ELF-1 (cell line): Measurements from ENCODE around the gene TMEM161A.
"Not testable (repeated sequence)": the region's sequence is repeated elsewhere in the genome, so short reads cannot be mapped to it uniquely, and the experiment has no call there.

Source experiments
- DNase-seq: peaks from one replicate; pipeline ENCODE4 v3.0.0-alpha.2; 2016; ENCODE audit warnings: low read depth, low spot score

The TMEM161A gene

GRCh38 chr19:19138109-19138981 is at the start of gene TMEM161A:
Gene TMEM161A (minus strand): TSS chr19:19138478. CDS start chr19:19138428, 50 bp downstream.
- peak; percentile 98 for DNase-seq

GRCh38 chr19:19186742-19187141 is 48.5 kb upstream of the TMEM161A start:
- no peak for DNase-seq

DNA sequence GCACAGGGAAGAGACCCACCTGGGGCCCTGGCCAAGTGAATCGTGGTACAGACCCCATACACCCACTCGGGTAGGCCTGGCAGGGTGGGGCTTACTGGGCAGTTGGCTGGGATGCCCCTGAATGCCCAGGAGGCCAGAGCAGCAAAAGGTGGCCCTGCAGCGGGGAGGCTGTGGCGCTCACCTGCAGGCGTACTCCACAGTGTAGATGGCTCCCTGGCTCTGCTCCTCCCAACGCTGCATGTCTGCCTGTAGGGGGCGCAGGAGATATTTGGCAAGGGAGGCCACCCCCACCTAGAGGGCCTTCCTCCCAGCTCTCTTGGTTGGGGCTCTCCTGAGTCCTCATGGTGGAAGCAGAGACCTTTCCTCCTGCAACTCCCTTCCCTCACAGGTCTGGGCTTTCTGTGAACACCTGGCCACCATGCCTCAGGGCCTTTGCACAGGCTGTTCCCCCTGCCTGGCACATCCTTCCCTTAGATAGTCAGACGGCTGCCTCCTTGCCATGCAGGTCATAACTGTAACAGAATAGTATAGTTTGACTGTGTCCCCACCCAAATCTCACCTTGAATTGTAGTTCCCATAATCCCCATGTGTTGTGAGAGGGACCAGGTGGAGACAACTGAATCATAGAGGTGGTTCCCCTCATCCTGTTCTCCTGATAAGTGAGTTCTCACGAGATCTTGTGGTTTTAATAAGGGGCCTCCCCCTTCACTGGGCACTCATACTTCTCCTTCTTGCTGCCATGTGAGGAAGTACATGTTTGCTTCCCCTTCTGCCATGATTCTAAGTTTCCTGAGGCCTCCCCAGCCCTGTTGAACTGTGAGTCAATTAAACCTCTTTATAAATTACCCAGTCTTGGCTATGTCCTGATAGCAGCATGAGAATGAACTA is 47.8 kb upstream of the TMEM161A start:
- peak; percentile 86 for DNase-seq

DNA sequence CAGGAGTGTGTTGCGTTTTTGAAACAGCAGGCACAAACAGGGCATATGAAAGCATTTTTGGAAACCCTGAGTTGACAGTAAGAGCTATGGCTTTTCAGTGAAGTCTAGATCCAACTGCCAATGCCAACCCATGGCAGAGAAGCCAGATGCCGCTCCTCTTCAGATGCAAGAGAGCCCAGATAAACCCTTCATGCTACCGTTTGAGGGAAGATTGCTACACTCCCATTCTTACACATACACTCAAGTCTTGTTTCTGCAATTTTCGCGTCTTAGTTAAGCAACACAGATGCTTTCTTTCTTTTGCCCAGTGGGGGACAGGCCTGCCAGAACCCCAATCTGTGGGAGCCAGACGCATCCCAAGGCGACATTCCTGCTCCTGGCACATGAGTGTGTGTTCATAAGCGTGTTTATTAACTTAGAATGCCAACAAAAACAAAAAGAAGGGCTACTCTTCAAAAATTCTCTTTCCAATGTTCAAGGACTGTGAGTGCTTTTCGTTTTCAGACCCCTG is 43.3 kb upstream of the TMEM161A start:
- DNase-seq, result no peak

- no peak for DNase-seq
These were observed 41.5 kb upstream of the TMEM161A start for GRCh38 chr19:19179548-19180441.

GRCh38 chr19:19176950-19177349 is 38.7 kb upstream of the TMEM161A start:
- no peak for DNase-seq

- not testable (repeated sequence) for DNase-seq
These were observed 35.0 kb upstream of the TMEM161A start for GRCh38 chr19:19173243-19173642.

GRCh38 chr19:19171821-19172532 is 33.7 kb upstream of the TMEM161A start:
- DNase-seq, result no peak

DNA sequence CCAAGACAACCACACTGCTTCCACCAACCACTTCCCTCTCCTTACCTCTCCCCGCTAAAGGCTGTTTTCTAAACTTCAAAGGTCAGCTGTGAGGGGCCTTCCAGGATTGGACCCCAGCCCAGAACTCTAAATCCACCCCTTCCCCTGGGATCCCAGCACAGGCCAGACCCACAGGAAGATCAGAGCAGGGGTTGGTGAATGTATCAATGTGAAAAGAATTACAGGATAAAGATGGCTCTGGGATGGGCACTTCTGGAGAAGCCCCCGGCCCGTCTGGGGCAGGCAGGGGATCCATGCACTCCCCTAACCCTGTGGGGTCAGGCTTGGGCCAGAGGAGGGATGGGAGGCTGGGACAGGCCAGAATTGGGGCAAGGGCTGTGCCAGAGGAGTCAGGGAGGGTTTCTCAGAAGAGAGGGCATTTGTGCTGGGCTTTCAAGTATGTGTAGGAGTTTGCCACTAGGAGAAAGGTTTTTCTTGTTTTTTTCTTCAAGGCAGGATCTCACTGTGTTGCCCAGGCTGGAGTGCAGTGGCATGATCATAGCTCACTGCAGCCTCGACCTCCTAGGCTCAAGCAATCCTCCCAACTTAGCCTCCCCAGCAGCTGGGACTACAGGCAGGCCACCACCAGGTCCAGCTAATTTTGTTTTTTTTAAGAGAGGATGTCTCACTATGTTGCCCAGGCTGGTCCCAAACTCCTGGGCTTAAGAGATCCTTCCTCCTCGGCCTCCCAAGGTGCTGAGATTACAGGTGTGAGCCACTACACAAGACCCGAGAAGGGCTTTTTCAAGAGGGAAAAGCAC is 32.8 kb upstream of the TMEM161A start:
- DNase-seq, result no peak

DNA sequence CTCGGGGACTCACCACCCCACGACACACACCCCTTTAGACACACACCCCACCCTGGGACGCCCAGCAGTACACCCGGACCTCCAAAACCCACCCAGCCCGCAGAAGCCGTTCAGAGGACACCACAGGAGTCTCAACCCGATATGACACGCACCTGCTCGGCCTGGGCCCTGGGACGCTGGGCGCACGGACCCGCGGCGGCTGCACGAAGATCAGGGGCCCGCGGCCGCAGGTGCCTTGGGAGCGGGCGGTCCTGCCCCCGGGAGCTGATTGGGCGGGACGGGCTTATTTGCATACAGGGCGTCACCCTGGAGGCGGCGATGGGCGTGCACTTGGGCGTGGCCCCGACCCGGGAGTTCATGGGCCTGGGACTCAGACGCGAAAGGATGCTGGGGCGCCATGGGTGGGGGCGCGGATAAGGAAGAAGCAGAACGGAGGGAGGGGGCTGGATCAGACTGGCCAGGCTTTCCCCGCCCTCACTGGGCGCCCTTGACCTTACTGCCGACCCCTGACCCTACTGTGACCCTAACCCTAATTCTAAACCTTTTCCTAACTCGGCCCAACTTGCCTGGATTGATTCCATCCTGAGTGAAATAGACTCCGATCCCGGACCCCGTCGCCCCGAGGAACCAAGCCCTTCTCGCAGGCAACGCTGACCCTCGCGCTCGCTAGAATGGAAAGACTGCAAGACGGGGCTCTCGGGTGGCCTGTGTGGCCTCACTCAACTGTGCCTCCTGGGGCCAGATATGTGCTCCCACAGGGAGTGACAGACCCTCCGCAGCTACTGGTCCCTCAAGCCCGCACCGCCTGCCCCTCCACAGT is 32.0 kb upstream of the TMEM161A start, which contains the start of gene MEF2B:
Gene MEF2B, minus strand, starts transcription at position 211 of the 820 bp plus-strand sequence. CDS start 19,528 bp downstream, outside the sequence.
- DNase-seq, result peak; percentile 86

- no peak for DNase-seq
These were observed 31.2 kb upstream of the TMEM161A start for GRCh38 chr19:19169236-19170052.

GRCh38 chr19:19167612-19168011 is 29.3 kb upstream of the TMEM161A start:
- no peak for DNase-seq

DNA sequence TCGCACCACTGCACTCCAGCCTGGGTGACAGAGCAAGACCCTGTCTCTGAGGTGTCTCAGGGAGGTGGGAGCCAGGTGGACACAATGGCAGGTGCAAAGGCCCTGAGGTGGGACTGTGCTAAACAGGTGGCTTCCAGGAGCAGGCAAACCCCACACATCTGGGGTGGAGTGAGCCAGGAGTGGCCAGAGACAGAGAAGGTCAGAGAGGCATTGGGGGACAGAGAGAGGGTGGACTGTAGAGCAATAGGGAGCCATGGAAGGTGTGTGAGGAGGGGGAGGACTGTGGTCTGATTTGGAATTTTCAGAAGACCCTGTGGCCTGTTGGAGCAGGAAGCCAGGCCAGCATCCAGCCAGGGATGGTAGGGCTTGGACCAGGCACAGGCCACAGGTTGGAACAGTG is 27.1 kb upstream of the TMEM161A start:
- DNase-seq, result no peak

DNA sequence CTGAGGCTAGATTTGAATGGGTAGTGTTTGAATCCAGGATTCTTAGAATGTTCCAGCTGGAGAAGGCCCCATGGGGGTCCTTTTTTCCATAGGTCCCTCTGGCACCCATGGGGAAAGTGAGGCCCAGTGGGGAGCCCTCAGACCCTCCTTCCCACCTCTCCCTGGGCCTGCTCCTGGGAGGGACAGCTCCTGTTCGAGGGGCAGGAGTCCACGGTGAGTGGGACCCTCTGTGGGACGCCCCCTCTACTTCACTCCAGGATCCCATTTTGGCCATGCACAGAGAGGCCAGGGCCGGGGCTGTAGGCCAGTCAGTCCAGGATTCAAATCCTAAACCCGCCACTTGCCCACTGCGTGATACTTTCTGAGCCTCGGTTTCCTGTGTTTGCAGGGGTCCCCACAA is 24.2 kb upstream of the TMEM161A start:
- no peak for DNase-seq

DNA sequence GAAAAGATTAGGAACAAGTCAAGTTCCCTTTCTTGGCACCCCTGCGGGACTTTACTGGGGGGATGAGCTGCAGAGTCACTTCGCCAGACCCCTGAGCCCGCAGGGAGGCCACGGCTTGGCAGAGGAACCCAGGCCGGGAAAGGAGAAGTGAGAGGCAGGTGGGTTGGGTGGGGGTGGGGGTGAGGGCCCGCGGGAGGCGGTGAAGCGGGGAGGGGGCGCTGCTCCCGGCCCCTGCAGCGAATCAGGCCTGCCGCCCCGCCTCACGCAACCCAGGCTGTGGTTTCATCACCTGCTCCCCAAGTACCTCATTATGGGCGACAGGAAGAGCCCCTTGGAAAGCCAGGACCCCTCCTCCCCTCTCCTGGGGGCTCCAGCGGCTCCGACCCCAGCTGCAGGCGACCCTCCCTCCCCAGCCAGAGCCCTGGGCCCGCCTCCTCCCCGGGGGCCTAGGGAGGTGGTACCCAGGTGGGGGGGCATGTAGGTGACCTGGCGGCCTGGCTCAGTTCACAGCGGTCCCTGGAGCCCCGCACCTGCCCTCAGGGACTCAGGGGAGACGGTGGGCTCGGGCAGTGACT is 22.3 kb upstream of the TMEM161A start:
- no peak for DNase-seq

DNA sequence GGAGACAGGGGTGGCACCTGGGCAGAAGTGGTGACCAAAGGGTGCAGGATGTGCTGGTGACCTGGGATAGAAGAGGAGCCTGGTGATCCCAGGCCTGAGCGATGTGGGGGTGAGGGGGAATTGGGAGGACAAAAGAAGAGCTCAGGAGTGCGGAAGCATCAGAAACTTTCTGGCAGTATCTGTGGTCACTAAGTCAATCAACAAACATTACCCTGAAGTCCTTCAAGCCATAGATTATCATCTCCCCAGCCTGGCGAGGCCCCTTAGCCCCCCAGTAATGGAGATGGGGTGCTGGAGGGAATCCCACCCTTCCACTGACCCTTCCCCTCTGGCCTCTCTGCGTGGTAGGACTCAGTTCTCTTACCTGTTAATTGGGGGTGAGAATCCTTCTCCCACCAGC is 21.3 kb upstream of the TMEM161A start:
- no peak for DNase-seq

DNA sequence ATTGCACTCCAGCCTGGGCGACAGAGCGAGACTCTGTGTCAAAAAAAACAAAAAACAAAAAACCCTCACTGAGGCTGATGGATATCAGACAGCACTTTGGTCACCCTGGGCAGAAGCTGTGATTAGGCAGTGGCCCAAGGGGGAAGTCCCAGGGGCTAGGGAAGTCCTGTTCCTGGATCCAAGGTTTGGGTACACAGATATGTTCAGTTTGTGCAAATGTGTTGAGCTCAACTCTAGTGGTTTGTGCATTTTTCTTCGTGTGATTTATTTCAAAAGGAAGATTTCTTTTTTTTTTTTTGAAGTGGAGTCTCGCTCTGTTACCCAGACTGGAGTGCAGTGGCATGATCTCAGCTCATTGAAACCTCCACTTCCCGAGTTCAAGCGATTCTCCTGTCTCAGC is 19.5 kb upstream of the TMEM161A start:
- DNase-seq, result no peak
